Activated T-helper 9 cell treated with anti-CD3 and anti-CD28 coated beads, Interleukin-2, amount 50 U/mL, for 16 hours (primary cell): ENCODE results near the gene DNAJC11.

Source experiments
- DNase-seq: peaks from one replicate; pipeline ENCODE4 v3.0.0-alpha.2; 2020; ENCODE audit warnings: low read depth

DNAJC11 gene

DNA sequence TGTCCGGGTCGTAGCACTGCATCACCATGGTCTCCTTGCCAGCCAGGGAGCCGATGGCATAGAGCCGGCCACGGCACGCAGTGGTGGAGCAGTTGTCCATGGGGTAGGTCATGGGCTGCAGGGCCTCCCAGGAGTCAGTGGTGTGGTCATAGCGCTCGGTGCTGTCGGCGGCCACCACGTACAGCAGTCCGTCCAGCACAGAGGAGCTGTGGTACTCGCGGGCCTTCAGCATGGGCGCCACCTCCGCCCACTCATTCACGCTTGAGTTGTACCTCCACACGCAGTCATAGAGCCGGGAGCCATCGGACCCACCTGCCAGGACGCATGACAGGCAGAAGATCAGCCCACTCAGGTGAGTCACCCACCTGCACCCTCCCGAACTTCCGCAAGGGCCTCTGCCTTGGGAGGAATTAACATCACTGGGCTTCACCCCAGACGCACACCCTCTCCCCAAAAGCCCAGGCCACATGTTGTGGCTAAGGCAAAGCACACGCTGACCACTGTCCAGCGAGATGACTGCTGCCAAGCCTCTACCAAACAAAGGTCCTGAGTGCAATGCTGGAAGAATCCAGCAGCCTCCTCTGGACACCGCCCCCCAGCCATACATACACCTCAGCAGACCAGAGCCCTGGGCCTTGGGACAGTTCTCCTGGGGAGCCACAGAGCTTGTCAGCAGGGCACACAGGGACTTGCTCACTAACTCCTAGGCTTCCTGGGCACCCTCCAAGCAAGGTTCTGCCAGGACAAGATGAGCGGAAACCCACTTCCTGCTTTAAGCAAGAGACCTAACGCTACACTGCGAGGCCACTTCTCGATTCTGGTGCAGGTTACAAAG is 102.3 kb downstream of the DNAJC11 start:
- peak; percentile 47 for DNase-seq

DNA sequence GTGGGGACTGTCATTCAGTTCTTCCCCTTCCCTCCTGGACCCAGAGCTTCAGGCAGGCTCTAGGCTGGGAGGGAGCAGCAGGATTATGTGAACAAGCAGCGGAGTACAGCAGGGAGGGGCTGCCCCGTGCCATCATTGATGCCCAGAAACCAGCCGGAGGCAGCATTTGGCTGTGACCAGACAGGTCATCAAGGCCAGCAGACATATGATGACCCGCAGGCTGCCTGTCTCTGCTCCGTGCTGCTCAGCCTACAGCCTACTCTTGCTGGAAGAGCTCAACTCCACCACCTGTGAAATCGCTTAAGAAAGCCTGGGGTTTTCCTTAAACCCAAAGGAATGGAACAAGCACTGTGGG is 103.9 kb downstream of the DNAJC11 start:
- DNase-seq = no peak

DNA sequence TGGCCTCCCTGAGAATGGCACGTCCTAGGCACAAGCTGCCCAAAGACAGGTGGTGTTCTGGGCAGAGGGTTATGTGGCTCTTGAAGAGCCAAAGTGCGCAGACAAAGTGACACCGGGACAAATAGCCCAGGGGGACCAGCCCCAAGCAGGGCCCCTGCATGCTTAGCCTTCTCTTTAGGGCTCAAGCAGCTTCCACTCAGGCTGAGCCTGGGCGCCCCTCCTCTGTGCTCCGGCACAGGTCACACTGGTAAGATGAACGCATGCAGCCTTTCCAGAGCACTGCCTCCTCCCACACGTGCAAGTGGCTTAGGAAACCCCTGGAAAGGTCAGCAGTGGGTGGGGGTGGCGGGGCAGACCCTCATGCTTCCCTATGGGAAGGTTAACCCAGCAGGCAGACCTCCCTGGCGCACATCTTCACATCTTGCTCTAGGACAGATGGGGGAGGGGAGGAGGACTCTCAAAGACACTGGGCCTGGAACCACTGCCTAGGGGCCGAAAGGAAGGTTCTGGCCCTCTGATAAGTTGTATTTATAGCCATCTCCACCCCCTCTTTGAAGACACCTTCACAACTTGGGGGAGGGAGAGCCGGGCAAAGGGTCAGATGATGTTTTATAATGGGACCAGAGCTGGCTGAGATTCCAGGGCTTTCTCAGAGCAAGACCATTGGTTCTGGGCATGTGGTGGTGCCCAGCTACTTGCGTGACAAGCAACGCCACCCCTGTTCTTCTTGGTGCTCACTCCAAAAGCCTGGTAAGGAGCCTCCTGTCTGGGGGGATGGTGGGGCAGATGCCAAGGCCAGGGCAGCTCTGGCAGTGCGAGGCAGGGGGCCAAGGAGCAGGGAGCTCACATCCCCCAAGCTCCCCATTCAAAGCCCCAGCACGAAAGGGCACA is 104.5 kb downstream of the DNAJC11 start:
- DNase-seq = no peak

DNA sequence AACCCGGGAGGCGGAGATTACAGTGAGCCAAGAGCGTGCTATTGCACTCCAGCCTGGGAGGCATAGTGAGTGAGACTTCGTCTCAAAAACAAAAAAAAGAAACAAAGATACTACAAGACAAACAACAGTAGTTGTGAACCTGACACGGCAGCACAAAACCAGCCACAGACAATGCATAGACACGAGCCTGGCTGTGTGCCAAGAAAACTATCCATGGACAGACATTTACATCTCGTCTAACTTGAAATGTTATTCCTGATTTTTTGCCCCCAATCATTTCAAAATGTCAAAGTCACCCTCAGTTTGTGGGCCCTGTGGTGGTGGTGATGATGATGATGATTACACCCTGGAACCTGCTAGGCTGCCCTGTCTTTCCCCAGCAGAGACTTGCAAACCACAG is 105.3 kb downstream of the DNAJC11 start:
- no peak for DNase-seq

DNA sequence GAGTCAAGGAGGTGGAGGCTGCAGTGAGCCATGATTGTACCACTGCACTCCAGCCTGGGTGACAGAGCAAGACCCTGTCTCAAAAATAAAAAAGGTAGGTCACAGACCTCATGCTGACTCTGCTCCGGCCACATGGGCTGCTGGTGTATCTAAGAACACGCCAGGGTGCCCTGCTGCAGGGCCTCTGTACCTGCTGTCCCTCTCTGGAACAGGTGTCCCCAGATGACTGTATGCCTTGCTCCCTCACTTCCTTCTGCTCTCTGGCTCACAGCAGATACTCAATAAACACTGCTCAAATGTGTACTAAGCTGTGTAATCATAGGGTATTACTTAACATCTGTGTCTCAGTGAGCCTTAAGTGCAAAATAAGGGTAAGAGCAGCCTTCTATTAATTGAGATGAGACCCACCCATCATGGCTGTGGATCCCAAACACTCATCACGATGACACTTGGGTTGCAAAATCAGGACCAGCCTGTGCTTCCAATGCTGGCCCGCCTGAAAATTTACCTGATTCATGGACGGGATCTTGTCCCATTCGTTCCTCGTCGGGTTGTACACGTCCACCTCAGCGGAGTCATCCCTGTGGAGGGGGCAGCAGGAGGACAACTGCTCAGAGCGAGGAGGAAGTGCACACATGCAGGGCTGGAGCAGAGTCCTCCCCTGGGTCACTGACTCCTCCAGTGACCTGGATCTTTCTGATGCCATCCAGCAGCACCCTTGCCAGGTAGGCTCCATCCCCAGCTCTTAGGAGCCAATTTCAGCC is 106.5 kb downstream of the DNAJC11 start:
- DNase-seq = no peak

DNA sequence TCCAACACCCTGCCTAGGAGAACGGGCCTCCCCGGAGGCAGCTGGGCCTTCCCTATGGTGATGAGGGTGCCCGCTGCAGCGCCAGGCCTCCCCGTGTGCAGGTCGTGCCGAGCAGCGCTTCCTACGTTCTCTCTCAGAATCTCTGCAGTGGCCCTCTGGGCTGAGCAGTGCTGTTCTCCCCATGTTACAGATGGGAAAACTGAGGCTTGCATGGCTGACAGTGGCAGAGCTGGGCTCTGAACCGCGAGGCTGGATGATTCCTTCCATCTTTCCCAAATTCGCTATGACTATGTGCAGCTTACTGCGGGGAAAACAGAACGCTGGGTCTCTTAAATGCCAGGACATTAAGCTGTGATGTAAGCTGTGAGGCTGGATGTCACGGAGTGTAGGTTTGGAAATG is 107.8 kb downstream of the DNAJC11 start:
- no peak for DNase-seq

DNA sequence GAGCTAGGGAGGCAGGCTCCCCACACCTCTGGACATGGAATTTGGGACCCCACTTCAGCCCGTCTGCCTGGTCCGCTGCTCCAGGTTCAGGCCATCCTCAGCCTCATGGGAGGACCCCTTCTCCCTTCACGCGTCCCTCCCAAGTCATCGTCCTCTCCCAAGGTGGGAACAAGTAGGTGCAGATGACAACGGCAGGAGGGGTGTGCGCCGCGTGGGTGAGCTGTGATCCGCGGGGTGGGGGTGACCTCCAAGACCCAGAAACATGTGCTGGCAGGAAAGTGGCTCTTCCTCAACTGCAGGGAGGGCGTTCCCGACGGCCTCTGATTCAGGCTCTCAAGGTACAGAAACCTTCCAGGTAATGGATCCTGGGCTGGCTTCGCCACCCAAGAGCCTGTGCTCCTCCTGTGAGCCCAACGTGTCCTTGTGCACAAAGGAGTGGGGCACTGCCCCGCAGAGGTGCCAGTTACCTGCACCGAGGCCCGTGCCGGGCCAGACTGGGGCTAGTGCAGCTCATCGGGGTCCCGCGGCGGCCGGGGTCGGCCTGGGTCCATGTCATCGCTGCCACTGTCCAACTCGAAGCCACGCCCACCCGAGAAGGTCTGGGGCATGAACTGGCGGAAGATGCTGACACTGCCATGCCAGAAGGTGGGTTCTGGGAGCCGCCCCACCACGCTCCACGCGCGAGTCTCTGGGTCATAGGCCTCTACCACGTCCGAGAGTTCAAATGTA is 108.6 kb downstream of the DNAJC11 start:
- no peak for DNase-seq

DNA sequence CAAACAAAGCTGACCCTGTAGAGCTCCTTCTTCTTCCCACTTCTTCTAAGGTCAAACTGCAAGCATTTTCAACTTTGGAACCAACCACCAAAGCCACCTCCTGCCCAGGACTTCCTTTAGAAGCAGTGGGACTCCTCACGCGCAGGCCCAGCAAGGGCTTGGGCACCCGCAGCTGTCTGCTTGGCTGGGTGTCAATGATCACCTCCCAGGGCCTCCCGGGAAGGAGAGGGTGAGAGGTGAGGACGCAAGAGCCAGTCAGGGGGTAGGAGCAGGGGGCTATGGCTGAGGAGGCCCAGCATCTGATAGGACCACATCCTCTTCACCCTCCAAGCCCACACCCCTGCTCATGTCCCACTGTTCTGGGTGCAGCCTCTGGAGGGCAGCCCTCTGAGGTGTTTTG is 109.2 kb downstream of the DNAJC11 start:
- DNase-seq = no peak

DNA sequence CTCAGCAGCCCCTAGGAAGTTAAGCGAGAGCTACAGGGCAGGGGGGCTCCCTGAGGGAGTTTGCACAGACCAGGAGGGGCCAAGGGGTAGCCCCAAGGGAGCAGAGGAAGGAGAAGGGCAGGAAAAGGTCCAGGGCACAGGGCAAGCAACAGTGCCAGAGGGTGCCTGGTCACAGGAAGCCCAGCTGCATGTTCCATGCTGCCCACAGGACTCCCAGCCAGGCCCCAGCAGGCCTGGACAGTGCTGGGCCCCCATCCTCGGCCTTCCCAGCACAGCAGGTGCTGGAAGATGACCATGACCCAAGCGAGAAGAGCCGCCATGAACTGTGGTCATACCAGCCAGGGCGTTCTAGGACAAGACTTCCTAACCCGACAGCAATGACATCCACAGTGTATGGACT is 110.0 kb downstream of the DNAJC11 start:
- no peak for DNase-seq

DNA sequence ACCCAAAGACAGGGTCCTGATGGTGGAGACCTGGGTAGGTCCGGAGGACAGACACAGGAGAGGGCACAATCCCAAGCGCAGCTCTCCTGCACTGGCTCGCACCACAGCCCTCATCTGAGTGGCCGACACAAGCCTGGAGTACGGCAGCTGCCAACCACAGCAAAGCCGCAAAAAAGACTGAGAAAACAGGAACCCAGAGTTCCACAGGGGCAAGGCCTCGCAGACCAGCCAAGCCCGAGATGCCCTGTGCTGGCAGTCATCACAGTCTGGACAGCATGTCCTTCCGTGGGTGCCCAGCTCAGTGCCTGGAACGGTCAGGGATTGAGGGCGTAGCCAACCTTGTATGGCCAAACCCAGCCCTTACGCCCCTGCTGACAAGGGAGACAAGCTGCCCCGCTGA is 110.4 kb downstream of the DNAJC11 start:
- no peak for DNase-seq

DNA sequence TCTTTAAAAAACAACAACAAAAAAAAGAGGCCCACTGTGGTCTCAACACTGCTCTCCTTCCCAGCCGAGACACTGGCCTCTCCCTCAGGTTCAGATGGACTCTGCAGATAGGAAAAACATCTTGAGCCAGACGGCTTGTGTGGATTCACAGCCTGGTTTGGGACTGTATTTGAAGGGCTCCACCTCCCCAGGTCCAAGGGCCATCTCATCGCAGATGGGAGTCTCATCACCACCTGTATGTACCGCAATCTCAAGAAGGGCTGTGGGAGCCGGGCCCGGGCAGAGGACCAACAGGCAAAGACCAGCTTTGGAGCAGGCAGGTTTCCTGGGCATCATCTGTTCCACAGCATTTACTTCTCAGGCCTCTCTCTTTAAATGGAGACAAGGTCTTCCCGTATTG is 111.6 kb downstream of the DNAJC11 start:
- DNase-seq = no peak

DNA sequence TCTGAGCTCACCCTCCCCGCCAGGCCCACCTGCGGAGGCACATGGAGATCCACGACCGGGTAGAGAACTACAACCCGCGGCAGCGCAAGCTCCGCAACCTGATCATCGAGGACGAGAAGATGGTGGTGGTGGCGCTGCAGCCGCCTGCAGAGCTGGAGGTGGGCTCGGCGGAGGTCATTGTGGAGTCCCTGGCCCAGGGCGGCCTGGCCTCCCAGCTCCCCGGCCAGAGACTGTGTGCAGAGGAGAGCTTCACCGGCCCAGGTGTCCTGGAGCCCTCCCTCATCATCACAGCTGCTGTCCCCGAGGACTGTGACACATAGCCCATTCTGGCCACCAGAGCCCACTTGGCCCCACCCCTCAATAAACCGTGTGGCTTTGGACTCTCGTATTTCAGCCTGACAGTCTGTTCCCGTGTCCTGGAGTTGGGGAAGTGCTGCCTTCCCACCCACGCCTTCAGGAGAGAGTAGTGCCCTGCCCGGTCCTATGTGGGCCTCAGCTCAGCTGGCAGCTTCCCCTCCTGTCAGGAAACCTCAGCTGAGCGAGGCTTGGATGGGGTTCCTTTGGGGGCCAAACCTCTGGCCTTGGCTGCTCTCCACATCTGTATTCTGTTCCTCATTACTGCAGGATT is 112.6 kb downstream of the DNAJC11 start:
- no peak for DNase-seq

DNA sequence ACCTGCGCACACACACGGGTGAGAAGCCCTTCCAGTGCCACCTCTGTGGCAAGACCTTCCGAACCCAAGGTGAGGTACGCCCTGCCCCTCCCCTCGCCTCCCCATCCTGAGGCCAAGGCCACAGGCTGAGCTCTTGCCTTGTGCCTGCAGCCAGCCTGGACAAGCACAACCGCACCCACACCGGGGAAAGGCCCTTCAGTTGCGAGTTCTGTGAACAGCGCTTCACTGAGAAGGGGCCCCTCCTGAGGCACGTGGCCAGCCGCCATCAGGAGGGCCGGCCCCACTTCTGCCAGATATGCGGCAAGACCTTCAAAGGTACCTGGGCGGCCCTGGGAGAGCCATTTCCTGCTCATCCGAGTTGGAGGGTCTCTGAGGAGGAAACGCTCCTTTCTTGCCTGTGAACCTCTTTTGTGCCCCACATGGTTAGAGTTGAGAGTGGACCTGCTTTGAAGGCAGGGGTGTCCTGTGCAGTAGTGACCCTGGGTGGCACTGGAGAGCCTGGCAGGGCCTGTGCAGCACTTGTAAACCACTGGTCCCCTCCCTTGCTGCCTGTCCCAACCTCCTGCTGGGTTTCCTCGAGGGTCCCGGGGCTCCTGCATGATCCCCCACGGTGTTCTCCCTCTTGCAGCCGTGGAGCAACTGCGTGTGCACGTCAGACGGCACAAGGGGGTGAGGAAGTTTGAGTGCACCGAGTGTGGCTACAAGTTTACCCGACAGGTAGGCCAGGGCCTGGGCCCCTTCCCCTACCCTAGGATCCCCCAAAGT is 113.3 kb downstream of the DNAJC11 start:
- no peak for DNase-seq

DNA sequence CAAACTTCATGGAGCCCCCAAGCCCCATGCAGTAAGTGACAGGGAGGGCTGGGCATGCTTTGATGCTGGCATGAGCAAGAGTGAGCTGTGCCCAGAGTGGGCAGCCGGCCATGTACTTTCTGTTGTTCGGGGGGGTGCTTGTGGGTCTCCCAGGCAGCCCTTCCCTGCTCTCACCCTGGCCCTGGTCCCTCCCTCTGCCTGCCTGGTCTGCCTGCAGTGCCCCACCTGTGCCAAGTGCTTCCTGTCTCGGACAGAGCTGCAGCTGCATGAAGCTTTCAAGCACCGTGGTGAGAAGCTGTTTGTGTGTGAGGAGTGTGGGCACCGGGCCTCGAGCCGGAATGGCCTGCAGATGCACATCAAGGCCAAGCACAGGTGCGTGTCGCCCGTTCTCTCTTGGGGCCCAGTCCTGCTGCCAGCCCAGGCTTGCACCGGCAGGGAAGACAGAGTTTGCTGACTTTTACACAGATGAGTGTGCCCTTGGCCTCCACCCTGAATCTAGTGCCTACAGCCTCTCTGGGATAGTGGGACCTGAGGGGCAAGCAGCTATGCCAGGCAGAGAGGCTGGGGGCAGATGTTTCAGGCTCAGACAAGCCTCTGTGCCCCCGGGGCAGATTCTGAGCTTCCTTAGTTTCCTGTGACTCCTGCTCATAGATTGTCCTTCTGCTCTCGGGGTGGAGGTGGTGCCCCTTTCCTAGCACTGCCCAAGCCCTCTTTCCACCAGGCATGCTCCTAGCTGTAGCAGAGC is 114.2 kb downstream of the DNAJC11 start:
- DNase-seq = no peak

DNA sequence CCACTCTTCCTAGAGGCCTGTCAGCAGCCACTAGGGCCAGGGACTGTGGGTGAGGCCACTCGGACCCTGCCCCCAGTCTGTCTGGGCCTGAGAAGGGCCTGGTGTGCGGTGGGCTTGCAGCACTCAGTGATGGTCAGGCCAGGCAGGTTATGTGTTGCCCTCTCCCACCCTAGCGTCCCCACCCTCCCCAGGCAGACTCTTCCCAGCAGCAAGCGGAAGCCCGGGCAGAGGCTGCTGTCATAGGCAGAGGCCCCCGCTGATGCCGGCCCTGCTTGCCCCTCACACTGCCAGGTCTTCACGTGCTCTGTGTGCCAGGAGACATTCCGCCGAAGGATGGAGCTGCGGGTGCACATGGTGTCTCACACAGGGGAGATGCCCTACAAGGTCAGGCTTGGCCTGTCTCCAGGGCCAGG is 115.2 kb downstream of the DNAJC11 start:
- no peak for DNase-seq

DNA sequence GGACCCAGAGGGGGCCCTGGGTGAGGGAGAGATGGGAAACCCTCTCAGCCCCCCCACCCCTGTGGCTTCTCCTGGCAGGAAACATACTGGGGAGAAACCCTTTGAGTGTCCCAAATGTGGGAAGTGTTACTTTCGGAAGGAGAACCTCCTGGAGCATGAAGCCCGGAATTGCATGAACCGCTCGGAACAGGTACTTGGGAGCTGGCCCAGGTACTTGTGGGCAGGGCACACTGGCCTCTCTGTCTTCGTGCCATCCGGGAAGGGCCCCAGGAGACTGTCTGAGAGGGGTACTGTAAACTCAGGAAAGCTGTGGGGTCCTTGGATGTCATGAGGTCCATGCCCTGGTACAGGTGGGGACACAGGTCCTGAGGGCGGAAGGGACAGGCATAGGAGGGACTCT is 115.8 kb downstream of the DNAJC11 start:
- DNase-seq = no peak

DNA sequence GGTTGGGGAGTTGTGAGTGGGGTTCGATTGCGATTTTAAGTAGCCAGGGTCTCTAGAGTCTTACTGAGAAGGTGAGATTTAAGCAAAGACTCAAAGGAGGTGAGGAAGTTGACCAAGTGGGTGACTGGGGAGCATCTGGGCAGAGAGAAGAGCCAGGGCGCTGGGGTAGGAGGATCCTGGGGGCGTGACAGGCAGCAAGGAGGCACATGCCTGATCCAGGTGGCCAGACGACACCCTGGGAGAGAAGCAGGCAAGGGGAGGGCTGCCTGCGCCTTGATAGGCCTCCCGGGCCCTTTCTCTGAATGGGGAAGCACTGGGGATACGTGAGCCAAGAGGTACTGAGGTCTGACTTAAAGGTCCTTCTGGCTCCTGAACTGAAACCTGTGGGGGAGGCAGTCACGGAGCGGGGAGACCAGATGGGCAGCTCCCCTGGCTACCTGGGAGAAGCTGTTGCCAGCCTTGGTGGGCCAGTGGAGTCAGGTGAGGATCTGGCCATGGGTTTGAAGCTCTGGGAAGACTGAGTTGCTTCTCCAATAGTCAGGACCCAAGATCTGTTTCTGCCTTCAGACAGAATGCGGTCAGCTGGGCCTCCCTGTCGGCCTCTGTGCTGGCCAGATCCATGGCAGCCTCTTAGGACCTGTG is 116.4 kb downstream of the DNAJC11 start:
- no peak for DNase-seq
